Thymus (tissue), 14 donors: ENCODE data around the gene WIF1. TPM values are rescaled to one million over a fixed set of nuclear protein-coding genes. Genes with fewer than 3 reads are reported as not detected.

Experiments used
- DNase-seq, 9 donors: peaks; one replicate each; pipeline ENCODE4 v3.0.0-alpha.2; 2013; ENCODE audit warnings: low spot score in 9 of 9, low read depth in 6 of 9, missing footprints in 1 of 9
- H3K27ac ChIP-seq, 2 donors: one replicate each; pipeline ENCODE4 v1.5.1; 2013; ENCODE audit warnings: control low read depth in 1 of 2, low read depth in 1 of 2, low read length in 1 of 2, mild to moderate bottlenecking in 1 of 2, moderate library complexity in 1 of 2
- H3K27me3 ChIP-seq, 2 donors: one replicate each; pipeline ENCODE4 v1.5.1; 2013; ENCODE audit warnings: low read length in 1 of 2; ENCODE audit not compliant: control insufficient read depth in 2 of 2, insufficient read depth in 1 of 2
- H3K36me3 ChIP-seq, 2 donors: one replicate each; pipeline ENCODE4 v1.5.1; 2013; ENCODE audit warnings: low read length in 1 of 2, mild to moderate bottlenecking in 1 of 2, moderate library complexity in 1 of 2; ENCODE audit not compliant: control insufficient read depth in 2 of 2, insufficient read depth in 2 of 2
- H3K4me1 ChIP-seq, 2 donors: one replicate each; pipeline ENCODE4 v1.5.1; 2013; ENCODE audit warnings: low read length in 2 of 2; ENCODE audit not compliant: control insufficient read depth in 2 of 2, insufficient read depth in 2 of 2
- H3K4me3 ChIP-seq, 2 donors: one replicate each; pipeline ENCODE4 v1.5.1; 2013; ENCODE audit warnings: low read length in 2 of 2, control low read depth in 1 of 2, mild to moderate bottlenecking in 1 of 2
- H3K9me3 ChIP-seq, 2 donors: one replicate each; pipeline ENCODE4 v1.5.1; 2013; ENCODE audit warnings: low read length in 1 of 2, mild to moderate bottlenecking in 1 of 2; ENCODE audit not compliant: control insufficient read depth in 2 of 2, insufficient read depth in 1 of 2
- WGBS: extraction: QIAGEN DNeasy Blood & Tissue Kit; methylation state at CpG from one replicate; pipeline ENCODE4 v1.1.7; 2013; 5-methylcytosine and 5-hydroxymethylcytosine counted together
- long read RNA-seq, 10 donors: transcript quantifications; one replicate each; lab custom pipeline, GENCODE V29; 2026
- polyA plus RNA-seq: library from polyadenylated mRNA; stranded (reverse); fragments of 200-250 nt; gene quantifications from one replicate; pipeline ENCODE4 v1.2.3, GENCODE V29; 2013
- total RNA-seq: library from RNA; stranded (reverse); fragments of 120-200 nt; gene quantifications from one replicate; pipeline ENCODE4 v1.2.4, GENCODE V29; 2013
- donor health status: healthy.

The WIF1 gene, protein sequence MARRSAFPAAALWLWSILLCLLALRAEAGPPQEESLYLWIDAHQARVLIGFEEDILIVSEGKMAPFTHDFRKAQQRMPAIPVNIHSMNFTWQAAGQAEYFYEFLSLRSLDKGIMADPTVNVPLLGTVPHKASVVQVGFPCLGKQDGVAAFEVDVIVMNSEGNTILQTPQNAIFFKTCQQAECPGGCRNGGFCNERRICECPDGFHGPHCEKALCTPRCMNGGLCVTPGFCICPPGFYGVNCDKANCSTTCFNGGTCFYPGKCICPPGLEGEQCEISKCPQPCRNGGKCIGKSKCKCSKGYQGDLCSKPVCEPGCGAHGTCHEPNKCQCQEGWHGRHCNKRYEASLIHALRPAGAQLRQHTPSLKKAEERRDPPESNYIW
- total RNA-seq (0.38 TPM), polyA plus RNA-seq (0.23 TPM)
- long read RNA-seq, donor 1 = 0 reads
- long read RNA-seq, donor 2 = 0 reads
- long read RNA-seq, donor 3, partial matches to known transcripts = 0 of 1 reads
- long read RNA-seq, donor 3, other reads (novel, unspliced or antisense) = 0 of 1 reads
- long read RNA-seq, donor 4 = 0 reads
- long read RNA-seq, donor 5 = 0 reads
- long read RNA-seq, donor 6 = 0 reads
- long read RNA-seq, donor 7 = 0 reads
- long read RNA-seq, donor 8 = 0 reads
- long read RNA-seq, donor 9, partial matches to known transcripts = 0 of 1 reads
- long read RNA-seq, donor 9, other reads (novel, unspliced or antisense) = 0 of 1 reads
- long read RNA-seq, donor 10 = 0 reads

- 5% methylated on average over 73 of the region's 73 CpGs for WGBS
- no peak within 1 kb of the TSS for H3K27ac ChIP-seq
- peaks cover 3 to 5% of the 10 kb centered on the region in 2 donors for H3K4me1 ChIP-seq
- no peaks in the 10 kb centered on the region for H3K36me3 ChIP-seq
- H3K27me3 ChIP-seq = peaks cover 12 to 52% of the 10 kb centered on the region in 2 donors
- H3K4me3 ChIP-seq = peak within 1 kb of the TSS in 1 of 2 donors; percentile 29
- H3K9me3 ChIP-seq = peaks cover 0 to 6% of the 10 kb centered on the region in 2 donors
- peak in 3 of 9 donors; percentile 5 to 26 (median 12) for DNase-seq
Measured at GRCh38 chr12:65121049-65121955, at the start of gene WIF1. Gene WIF1 (minus strand): TSS chr12:65121305. CDS start chr12:65121191, 114 bp downstream.

DNA sequence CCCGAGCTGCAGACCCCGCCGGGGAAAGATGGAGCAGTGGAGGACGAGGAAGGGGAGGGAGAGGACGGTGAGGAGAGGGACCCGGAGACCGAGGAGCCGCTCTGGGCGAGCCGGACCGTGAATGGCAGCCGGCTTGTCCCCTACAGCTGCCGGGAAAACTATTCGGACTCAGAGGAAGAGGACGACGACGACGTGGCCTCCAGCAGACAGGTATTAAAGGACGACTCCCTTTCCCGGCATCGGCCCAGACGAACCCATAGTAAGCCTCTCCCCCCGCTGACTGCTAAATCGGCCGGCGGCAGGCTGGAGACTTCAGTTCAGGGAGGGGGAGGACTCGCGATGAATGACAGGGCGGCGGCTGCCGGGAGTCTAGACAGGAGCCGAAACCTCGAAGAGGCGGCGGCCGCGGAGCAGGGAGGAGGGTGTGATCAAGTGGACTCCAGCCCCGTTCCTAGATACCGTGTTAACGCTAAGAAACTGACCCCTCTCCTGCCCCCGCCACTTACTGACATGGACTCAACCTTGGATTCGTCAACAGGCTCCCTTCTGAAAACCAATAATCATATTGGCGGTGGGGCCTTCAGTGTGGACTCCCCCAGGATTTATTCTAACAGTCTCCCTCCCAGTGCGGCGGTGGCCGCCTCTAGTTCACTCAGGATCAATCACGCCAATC is 49.2 kb upstream of the WIF1 start:
- no peaks in the 10 kb centered on the region for H3K27me3 ChIP-seq
- DNase-seq = peak in 5 of 9 donors; percentile 19 to 65 (median 43)
- H3K36me3 ChIP-seq = peaks cover 0 to 11% of the 10 kb centered on the region in 2 donors
- peaks cover 16 to 19% of the 10 kb centered on the region in 2 donors for H3K4me1 ChIP-seq
- H3K9me3 ChIP-seq = peaks cover 0 to 4% of the 10 kb centered on the region in 2 donors
- peak overlapping the region; percentile 94 to 95 for H3K27ac ChIP-seq
- under 1% methylated on average over 47 of the region's 47 CpGs for WGBS
- H3K4me3 ChIP-seq = peak overlapping the region; percentile 89 to 92

DNA sequence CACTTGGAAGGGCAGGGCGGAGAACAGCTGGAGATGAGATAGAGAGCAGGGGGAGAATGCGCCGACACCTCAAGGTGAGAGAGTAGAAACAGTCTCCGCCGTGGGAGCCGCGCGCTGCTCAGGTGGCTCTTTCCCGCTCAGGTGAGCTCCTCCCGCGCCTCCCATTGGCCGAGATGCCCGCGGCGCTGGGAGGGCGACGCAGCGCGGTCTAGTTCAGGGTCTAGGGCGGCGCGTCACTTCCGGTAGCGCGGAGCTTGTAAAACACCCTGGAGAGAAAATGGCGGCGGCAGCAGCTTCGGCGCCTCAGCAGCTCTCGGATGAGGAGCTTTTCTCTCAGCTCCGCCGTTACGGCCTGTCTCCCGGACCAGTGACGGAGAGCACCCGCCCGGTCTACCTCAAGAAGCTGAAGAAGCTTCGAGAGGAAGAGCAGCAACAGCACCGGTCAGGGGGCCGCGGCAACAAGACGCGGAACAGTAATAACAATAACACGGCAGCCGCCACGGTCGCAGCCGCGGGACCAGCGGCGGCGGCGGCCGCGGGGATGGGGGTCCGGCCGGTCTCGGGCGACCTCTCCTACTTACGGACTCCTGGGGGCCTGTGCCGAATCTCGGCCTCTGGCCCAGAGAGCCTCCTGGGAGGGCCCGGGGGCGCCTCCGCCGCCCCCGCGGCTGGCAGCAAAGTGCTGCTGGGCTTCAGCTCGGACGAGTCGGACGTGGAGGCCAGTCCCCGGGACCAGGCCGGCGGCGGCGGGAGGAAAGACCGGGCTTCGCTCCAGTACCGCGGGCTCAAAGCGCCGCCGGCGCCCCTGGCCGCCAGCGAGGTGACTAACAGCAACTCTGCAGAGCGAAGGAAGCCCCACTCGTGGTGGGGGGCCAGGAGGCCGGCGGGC is 48.5 kb upstream of the WIF1 start, which contains the start of gene LEMD3:
TSS of gene LEMD3 (plus strand) at position 264 of the 889 bp plus-strand sequence. CDS start at position 278, 14 bp downstream.
- DNase-seq = peak; percentile 82 to 97 (median 91)
- Histone ChIP-seq H3K4me3 (peak within 1 kb of the TSS; percentile 89 to 92), H3K27ac (peak within 1 kb of the TSS; percentile 94 to 95), H3K4me1 (peaks cover 16 to 19% of the 10 kb centered on the region in 2 donors), H3K9me3 (peaks cover 0 to 4% of the 10 kb centered on the region in 2 donors), H3K27me3 (no peaks in the 10 kb centered on the region), H3K36me3 (peaks cover 0 to 5% of the 10 kb centered on the region in 2 donors)
- under 1% methylated on average over 91 of the region's 91 CpGs for WGBS

- WGBS = 5% methylated on average over 11 of the region's 11 CpGs
- H3K4me1 ChIP-seq = peaks cover 16 to 19% of the 10 kb centered on the region in 2 donors
- H3K27me3 ChIP-seq = no peaks in the 10 kb centered on the region
- H3K27ac ChIP-seq = peak overlapping the region; percentile 76 to 94
- peaks cover 0 to 3% of the 10 kb centered on the region in 2 donors for H3K36me3 ChIP-seq
- H3K4me3 ChIP-seq = peak overlapping the region; percentile 89 to 92
- peak in 1 of 9 donors; percentile 10 for DNase-seq
- peaks cover 0 to 4% of the 10 kb centered on the region in 2 donors for H3K9me3 ChIP-seq
Measured at GRCh38 chr12:65168681-65169319, 47.7 kb upstream of the WIF1 start.

- no peak for DNase-seq
- no peak overlapping the region for H3K4me3 ChIP-seq
- H3K4me1 ChIP-seq = peaks cover 4 to 5% of the 10 kb centered on the region in 2 donors
- H3K9me3 ChIP-seq = no peaks in the 10 kb centered on the region
- H3K27ac ChIP-seq = no peak overlapping the region
- no peaks in the 10 kb centered on the region for H3K27me3 ChIP-seq
- H3K36me3 ChIP-seq = no peaks in the 10 kb centered on the region
Measured at GRCh38 chr12:65164774-65165173, 43.7 kb upstream of the WIF1 start.

DNA sequence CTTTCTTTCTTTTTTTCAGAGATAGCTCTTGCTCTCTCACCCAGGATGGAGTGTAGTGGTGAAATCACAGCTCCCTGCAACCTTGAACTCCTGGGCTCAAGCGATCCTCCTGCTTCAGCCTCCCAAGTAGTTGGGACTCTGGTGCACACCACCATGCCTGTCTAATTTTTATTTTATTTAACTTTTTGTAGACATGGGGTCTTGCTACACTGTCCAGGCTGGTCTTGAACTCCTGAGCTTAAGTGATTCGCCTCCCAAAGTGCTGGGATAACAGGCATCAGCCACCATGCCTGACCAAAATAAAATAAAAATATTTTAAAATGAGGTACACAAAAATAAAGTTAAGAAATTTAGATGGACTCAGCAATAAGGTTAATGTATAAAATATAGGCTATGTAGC is 43.1 kb upstream of the WIF1 start:
- no peaks in the 10 kb centered on the region for H3K9me3 ChIP-seq
- H3K27me3 ChIP-seq = no peaks in the 10 kb centered on the region
- H3K36me3 ChIP-seq = no peaks in the 10 kb centered on the region
- H3K4me3 ChIP-seq = no peak overlapping the region
- no peak for DNase-seq
- WGBS = 98% methylated on average over 2 of the region's 2 CpGs
- peaks cover 4 to 5% of the 10 kb centered on the region in 2 donors for H3K4me1 ChIP-seq
- no peak overlapping the region for H3K27ac ChIP-seq

DNA sequence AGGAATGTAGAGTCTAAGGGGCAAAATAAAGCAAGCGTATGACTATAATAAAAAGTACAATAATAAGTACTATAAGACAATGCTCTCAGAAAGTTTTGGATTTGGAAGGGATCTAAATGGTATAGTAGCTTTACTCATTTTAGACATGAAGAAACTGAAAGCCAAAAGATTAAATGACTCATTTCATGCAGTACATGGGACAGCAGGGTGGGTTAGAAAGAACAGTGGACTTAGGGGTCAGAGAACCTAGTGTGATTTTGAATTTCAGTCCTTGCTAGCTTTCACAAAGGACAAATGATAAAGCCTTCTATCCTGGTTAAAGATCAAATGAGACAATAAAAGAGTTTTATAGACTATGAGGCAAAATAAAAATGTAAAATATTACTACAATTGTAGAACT is 41.5 kb upstream of the WIF1 start:
- Histone ChIP-seq H3K27ac (no peak overlapping the region), H3K4me1 (no peaks in the 10 kb centered on the region), H3K4me3 (no peak overlapping the region), H3K27me3 (no peaks in the 10 kb centered on the region), H3K36me3 (no peaks in the 10 kb centered on the region), H3K9me3 (no peaks in the 10 kb centered on the region)
- 98% methylated on average over 1 of the region's 1 CpG for WGBS
- no peak for DNase-seq
